PC-9 (cell line): Measurements from ENCODE around the gene RTN4R. TPM values are rescaled to one million over a fixed set of nuclear protein-coding genes. Genes with fewer than 3 reads are reported as not detected.

Experiments used
- BruUV-seq: library from RNA; stranded (reverse); fragments of 400-500 nt; replicated peaks from 2 replicates; lab custom pipeline; 2021; lab: Mats Ljungman, UMichigan
- CTCF ChIA-PET: fragments of 300-600 bp; sonication (Branson Sonifier 250); formaldehyde crosslinking; loops from one replicate; lab custom pipeline; 2022; ENCODE audit warnings: antibody characterized with exemption; lab: Charles Lee
- POLR2A ChIA-PET: fragments of 300-600 bp; sonication (Branson Sonifier 250); formaldehyde crosslinking; loops from one replicate; lab custom pipeline; 2022; ENCODE audit warnings: antibody characterized with exemption; ENCODE audit not compliant: unreplicated experiment; lab: Charles Lee
- DNase-seq, 2 experiments: peaks; one replicate each; pipeline versions ENCODE4 v3.0.0 to v3.0.0-alpha.2; 2015 to 2022; ENCODE audit warnings: mixed read lengths in 1 of 2
- H2AFZ ChIP-seq: fragments of 200-600 bp; sonication (generic); 2 replicates; pipeline ENCODE4 v1.8.1; 2017; ENCODE audit warnings: antibody characterized with exemption
- H3F3A ChIP-seq: fragments of 200-600 bp; sonication (generic); 2 replicates; pipeline ENCODE4 v1.8.1; 2017; ENCODE audit warnings: antibody characterized with exemption, mild to moderate bottlenecking, low read depth; ENCODE audit not compliant: insufficient read depth
- H3K27ac ChIP-seq: fragments of 200-600 bp; sonication (generic); 2 replicates; pipeline ENCODE4 v1.6.1; 2016; ENCODE audit warnings: mixed run types
- H3K27me3 ChIP-seq: fragments of 200-600 bp; sonication (generic); 2 replicates; pipeline ENCODE4 v1.6.1; 2016; ENCODE audit warnings: low read depth, mixed run types; ENCODE audit not compliant: insufficient read depth
- H3K36me3 ChIP-seq: fragments of 200-600 bp; sonication (generic); 2 replicates; pipeline ENCODE4 v1.6.1; 2016; ENCODE audit warnings: low read depth, mixed run types
- H3K4me1 ChIP-seq: fragments of 200-600 bp; sonication (generic); replicated peaks from 2 replicates; pipeline ENCODE4 v1.6.1; 2016; ENCODE audit warnings: mixed run types; ENCODE audit not compliant: insufficient read depth
- H3K4me2 ChIP-seq: fragments of 200-600 bp; sonication (generic); 2 replicates; pipeline ENCODE4 v1.6.1; 2017; ENCODE audit warnings: mixed run types
- H3K4me3 ChIP-seq: fragments of 200-600 bp; sonication (generic); 2 replicates; pipeline ENCODE4 v1.6.1; 2016; ENCODE audit warnings: mixed run types
- H3K79me2 ChIP-seq: fragments of 200-600 bp; sonication (generic); 2 replicates; pipeline ENCODE4 v1.6.1; 2017; ENCODE audit warnings: low read depth, mixed run types
- H3K9me2 ChIP-seq: fragments of 200-600 bp; sonication (generic); 2 replicates; pipeline ENCODE4 v1.8.1; 2017; ENCODE audit warnings: mild to moderate bottlenecking; ENCODE audit not compliant: insufficient read depth
- H3K9me3 ChIP-seq: fragments of 200-600 bp; sonication (generic); 2 replicates; pipeline ENCODE4 v1.8.1; 2016; ENCODE audit warnings: low read depth; ENCODE audit not compliant: insufficient read depth
- H4K20me1 ChIP-seq: fragments of 200-600 bp; sonication (generic); 2 replicates; pipeline ENCODE4 v1.8.1; 2017; ENCODE audit not compliant: insufficient read depth
- EZH2 ChIP-seq: fragments of 200-600 bp; sonication (generic); IDR thresholded peaks from 2 replicates; pipeline ENCODE4 v1.8.0; 2017; ENCODE audit warnings: antibody characterized with exemption, low read depth
- intact Hi-C: fragments of 100-400 bp; cut with micrococcal nuclease; formaldehyde crosslinking; loops from one replicate; pipeline ENCODE4 v1.10.0; 2022; ENCODE audit not compliant: unreplicated experiment
- total RNA-seq: library from RNA; stranded (reverse); gene quantifications from 2 replicates; pipeline ENCODE4 v1.2.3, GENCODE V29; 2021
- TF ChIP-seq, protein P1 (sequence below): fragments of 200-600 bp; sonication (generic); conservative IDR thresholded peaks from 2 replicates; pipeline ENCODE4 v1.6.1; 2017; ENCODE audit warnings: mixed run types, antibody characterized with exemption, mild to moderate bottlenecking, moderate library complexity

RTN4R gene
- total RNA-seq, 1 experiment from 2014 or later: 5.0 TPM

DNA sequence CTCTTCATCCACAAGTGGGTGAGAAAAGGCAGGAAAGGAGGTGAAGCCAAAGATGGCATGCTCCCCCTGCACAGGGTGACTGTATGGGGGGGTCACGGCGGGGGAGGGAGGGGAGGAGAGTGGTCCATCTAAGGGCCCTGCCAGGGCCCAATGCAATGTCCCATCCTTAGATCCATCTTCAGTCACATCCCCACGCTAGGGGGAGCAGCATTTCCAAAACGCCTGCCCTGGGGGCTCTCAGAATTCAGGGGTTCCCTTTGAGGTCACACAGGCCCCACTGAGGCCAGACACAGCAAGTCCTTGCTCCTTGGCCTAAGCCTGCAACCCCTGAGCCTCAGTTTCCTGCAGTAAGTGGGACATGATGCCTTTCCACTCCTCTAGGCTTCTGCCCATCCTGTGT is 52.4 kb downstream of the RTN4R start:
- intact Hi-C loops: no loop called here
- Histone ChIP-seq H3K79me2 (no peaks in the 10 kb centered on the region), H3K4me3 (no peak overlapping the region), H2AFZ (no peak overlapping the region), H3K9me2 (no peaks in the 10 kb centered on the region), H3F3A (no peaks in the 10 kb centered on the region), H4K20me1 (no peaks in the 10 kb centered on the region), H3K4me1 (no peaks in the 10 kb centered on the region), H3K36me3 (no peaks in the 10 kb centered on the region), H3K9me3 (no peaks in the 10 kb centered on the region), H3K27ac (no peak overlapping the region), H3K4me2 (no peak overlapping the region), H3K27me3 (no peaks in the 10 kb centered on the region)
- TF ChIP-seq, protein P1, sequence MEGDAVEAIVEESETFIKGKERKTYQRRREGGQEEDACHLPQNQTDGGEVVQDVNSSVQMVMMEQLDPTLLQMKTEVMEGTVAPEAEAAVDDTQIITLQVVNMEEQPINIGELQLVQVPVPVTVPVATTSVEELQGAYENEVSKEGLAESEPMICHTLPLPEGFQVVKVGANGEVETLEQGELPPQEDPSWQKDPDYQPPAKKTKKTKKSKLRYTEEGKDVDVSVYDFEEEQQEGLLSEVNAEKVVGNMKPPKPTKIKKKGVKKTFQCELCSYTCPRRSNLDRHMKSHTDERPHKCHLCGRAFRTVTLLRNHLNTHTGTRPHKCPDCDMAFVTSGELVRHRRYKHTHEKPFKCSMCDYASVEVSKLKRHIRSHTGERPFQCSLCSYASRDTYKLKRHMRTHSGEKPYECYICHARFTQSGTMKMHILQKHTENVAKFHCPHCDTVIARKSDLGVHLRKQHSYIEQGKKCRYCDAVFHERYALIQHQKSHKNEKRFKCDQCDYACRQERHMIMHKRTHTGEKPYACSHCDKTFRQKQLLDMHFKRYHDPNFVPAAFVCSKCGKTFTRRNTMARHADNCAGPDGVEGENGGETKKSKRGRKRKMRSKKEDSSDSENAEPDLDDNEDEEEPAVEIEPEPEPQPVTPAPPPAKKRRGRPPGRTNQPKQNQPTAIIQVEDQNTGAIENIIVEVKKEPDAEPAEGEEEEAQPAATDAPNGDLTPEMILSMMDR: no peak
- no peak for TF ChIP-seq EZH2
- POLR2A ChIA-PET: no interaction called here
- no peak for DNase-seq
- BruUV-seq: no TSS peak
- CTCF ChIA-PET: no interaction called here

DNA sequence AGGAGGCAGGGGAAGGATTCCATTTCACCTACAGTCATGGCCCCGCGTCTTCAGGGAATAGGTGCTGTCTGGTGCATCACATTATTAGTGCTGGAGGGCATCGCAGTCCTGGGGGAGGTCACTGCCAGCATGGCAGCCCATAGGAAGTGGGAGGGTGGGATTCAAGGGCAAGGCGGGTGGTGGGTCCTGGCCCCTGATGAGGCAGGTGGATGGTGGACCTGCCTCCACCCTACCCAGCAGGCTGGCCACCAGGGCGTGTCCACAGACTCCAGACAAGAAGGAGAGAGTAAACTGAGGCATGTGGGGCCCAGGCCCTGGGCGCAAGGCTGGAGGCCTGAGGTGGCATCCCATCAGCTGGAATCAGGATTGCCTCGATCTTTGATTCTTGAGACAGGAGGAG is 53.3 kb downstream of the RTN4R start:
- no peaks in the 10 kb centered on the region for H3K4me1 ChIP-seq
- ChIA-PET CTCF (no interaction called here), POLR2A (no interaction called here)
- H3K4me3 ChIP-seq: no peak overlapping the region
- H3K27me3 ChIP-seq: no peaks in the 10 kb centered on the region
- H3K4me2 ChIP-seq: no peak overlapping the region
- H3F3A ChIP-seq: no peaks in the 10 kb centered on the region
- TF ChIP-seq, protein P1: no peak
- no peak for TF ChIP-seq EZH2
- no peaks in the 10 kb centered on the region for H3K9me3 ChIP-seq
- no peak for DNase-seq
- H3K36me3 ChIP-seq: no peaks in the 10 kb centered on the region
- no peak overlapping the region for H3K27ac ChIP-seq
- no peaks in the 10 kb centered on the region for H4K20me1 ChIP-seq
- H3K9me2 ChIP-seq: no peaks in the 10 kb centered on the region
- intact Hi-C loops: no loop called here
- no peaks in the 10 kb centered on the region for H3K79me2 ChIP-seq
- no TSS peak for BruUV-seq
- no peak overlapping the region for H2AFZ ChIP-seq

DNA sequence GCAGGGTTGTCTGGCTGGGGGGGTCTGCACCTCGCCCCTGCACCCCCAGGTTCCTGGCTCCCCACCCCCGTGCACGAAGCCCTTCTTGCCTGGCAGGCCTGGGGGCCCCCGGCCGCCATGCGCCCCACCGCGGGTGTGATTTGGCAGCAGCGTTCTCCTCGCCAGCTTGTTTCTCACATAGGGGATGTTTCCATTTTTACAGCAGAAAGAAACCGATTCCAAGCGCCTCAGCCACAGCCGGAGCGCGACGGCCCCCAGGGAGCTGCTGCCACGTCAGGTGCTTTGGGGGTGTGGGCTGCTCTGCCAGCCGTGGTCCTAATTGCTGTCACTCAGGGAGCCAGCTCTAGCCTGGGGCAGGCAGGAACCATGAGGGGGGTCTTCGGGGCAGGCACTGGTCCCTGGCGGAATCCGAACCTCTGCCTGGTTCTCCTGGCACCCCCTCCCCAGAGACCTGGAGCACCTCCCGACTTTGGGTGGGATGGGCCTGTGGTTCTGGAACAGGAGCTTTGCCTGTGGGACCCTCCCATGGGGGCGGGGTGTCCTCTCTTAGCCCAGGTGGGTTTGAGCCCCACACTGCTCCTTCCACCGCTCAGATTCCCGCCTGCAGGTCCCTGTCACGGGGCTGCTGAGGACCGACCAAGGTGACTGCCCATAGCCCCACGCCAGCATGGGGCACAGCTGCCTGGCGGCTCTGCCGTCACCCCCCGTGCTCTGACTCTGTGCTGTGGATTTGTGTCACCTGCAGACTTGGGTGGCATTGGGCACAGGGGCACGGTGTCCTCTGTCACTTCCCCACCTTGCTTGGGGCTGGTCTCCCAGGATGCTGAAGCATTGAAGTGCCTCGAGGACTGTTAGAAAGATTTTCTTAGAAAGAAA is 54.0 kb downstream of the RTN4R start:
- POLR2A ChIA-PET: no interaction called here
- intact Hi-C loops: no loop called here
- no peak for TF ChIP-seq EZH2
- TF ChIP-seq, protein P1: no peak
- no peaks in the 10 kb centered on the region for H3K79me2 ChIP-seq
- H3K36me3 ChIP-seq: no peaks in the 10 kb centered on the region
- no peak overlapping the region for H3K4me2 ChIP-seq
- no peaks in the 10 kb centered on the region for H3K4me1 ChIP-seq
- no peak overlapping the region for H3K4me3 ChIP-seq
- CTCF ChIA-PET: no interaction called here
- no peak overlapping the region for H3K27ac ChIP-seq
- no TSS peak for BruUV-seq
- H3F3A ChIP-seq: no peaks in the 10 kb centered on the region
- no peak overlapping the region for H2AFZ ChIP-seq
- no peaks in the 10 kb centered on the region for H4K20me1 ChIP-seq
- no peaks in the 10 kb centered on the region for H3K27me3 ChIP-seq
- H3K9me3 ChIP-seq: no peaks in the 10 kb centered on the region
- no peak for DNase-seq
- H3K9me2 ChIP-seq: no peaks in the 10 kb centered on the region
